ENCODE measurements around the gene DCST1.

Gene DCST1

DNA sequence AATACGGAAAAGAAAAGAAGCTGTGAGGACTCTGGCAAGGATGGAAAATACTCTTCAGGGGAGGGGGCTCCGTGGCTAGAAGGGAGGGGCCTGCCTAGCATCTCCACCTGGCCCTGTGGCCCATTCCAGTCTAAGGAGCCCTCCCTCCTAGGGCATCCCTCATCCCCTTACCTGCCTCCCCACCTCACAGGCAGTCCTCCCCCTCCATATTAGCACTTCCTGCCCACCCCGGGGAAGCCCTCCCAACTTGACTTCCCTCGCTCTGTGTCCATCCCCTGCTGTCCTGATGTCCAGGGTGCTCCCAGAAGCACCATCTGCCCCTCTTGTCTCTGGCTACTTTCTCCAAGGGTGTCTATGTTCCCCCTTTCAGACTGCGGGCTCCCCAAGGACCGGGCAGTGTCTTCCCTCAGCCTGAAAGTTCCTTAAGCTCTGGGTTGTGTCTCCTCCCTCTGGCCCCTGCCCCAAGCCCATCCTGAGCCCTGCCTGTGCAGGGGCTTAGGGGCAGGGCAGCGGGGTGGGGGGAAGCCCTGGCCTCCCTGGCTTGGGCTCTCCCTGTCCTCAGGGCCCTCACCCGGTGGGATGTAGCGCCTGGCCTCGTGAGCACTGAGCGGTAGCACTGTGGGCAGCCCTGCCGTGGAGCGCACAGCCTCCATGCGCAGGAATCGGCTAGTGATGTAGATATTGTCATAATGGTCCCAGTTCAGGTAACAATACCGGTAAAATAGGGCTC lies 3.9 kb upstream of the DCST1 start:
- Histone ChIP-seq H3K27ac (replicated peaks) (no peak overlapping the region), H3K27me3 (ENCODE audit: insufficient read depth, poor library complexity, severe bottlenecking) (no peaks in the 10 kb centered on the region), H3K4me3 (replicated peaks; ENCODE audit: insufficient read depth, low read length) (no peak overlapping the region)
- no peak for DNase-seq (ENCODE audit: low read depth in 1 of 2, low spot score in 1 of 2)
- TF ChIP-seq, protein P1, sequence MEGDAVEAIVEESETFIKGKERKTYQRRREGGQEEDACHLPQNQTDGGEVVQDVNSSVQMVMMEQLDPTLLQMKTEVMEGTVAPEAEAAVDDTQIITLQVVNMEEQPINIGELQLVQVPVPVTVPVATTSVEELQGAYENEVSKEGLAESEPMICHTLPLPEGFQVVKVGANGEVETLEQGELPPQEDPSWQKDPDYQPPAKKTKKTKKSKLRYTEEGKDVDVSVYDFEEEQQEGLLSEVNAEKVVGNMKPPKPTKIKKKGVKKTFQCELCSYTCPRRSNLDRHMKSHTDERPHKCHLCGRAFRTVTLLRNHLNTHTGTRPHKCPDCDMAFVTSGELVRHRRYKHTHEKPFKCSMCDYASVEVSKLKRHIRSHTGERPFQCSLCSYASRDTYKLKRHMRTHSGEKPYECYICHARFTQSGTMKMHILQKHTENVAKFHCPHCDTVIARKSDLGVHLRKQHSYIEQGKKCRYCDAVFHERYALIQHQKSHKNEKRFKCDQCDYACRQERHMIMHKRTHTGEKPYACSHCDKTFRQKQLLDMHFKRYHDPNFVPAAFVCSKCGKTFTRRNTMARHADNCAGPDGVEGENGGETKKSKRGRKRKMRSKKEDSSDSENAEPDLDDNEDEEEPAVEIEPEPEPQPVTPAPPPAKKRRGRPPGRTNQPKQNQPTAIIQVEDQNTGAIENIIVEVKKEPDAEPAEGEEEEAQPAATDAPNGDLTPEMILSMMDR (IDR thresholded peaks at IDR 0.05; ENCODE audit: insufficient read depth, low read length), result no peak
- no peak for TF ChIP-seq POLR2AphosphoS5 (IDR thresholded peaks at IDR 0.05; ENCODE audit: low read depth)
- no peak for TF ChIP-seq SPI1 (IDR thresholded peaks at IDR 0.05; ENCODE audit: borderline replicate concordance, low read depth)
- no peak for TF ChIP-seq GABPA (IDR thresholded peaks at IDR 0.05; ENCODE audit: low read depth)
- TF ChIP-seq, protein P2, sequence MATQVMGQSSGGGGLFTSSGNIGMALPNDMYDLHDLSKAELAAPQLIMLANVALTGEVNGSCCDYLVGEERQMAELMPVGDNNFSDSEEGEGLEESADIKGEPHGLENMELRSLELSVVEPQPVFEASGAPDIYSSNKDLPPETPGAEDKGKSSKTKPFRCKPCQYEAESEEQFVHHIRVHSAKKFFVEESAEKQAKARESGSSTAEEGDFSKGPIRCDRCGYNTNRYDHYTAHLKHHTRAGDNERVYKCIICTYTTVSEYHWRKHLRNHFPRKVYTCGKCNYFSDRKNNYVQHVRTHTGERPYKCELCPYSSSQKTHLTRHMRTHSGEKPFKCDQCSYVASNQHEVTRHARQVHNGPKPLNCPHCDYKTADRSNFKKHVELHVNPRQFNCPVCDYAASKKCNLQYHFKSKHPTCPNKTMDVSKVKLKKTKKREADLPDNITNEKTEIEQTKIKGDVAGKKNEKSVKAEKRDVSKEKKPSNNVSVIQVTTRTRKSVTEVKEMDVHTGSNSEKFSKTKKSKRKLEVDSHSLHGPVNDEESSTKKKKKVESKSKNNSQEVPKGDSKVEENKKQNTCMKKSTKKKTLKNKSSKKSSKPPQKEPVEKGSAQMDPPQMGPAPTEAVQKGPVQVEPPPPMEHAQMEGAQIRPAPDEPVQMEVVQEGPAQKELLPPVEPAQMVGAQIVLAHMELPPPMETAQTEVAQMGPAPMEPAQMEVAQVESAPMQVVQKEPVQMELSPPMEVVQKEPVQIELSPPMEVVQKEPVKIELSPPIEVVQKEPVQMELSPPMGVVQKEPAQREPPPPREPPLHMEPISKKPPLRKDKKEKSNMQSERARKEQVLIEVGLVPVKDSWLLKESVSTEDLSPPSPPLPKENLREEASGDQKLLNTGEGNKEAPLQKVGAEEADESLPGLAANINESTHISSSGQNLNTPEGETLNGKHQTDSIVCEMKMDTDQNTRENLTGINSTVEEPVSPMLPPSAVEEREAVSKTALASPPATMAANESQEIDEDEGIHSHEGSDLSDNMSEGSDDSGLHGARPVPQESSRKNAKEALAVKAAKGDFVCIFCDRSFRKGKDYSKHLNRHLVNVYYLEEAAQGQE (IDR thresholded peaks at IDR 0.05; ENCODE audit: insufficient replicate concordance, low read depth), result no peak

DNA sequence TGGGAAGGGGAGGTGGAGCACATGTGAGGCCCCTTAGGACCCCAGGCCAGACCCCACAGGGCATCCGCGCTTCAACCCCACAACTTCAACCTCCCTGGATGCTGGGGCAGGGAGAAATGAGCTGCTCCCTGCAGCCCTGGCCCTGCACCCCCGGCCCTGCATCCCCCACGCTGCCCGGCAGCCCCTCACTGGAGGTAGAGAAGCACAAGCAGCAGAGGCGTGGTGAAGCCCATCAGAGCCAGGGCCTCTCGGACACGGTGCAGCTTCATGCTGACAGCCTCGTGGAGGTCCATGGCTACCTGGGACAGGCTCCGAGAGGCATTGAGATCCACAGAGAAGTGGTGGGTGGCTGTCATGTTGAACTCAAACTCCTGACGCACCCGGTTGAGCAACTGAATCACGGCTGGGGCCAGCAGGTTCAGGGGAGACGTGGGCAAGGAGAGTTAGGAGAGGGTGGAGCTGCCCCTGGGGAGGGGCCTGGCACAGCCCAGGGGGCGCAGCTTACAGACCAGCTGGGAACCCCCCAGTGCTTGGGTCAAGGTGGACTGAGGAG lies 3.3 kb upstream of the DCST1 start:
- DNase-seq (ENCODE audit: low read depth in 1 of 2, low spot score in 1 of 2), result no peak
- no peak overlapping the region for H3K4me3 ChIP-seq (replicated peaks; ENCODE audit: insufficient read depth, low read length)

DNA sequence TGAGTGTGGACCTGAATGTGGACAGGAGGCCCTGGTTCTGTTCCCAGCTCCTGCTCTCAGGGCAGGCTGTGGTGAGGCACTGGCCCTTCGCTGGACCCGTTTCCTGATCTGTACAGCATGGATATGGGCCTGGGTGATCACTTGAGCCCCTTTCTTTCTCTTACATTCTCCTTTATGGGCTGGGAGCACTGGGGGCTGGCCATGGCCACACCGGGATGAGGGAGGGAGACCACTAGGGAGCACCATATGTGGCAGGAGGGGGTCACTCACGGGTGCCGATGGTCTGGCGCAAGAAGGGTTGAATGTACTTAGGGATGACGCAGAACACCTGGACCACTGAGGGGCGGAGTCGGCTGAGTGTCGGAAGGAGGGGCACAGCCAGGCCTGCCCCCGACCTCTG lies 2.7 kb upstream of the DCST1 start:
- Histone ChIP-seq H3K4me3 (replicated peaks; ENCODE audit: insufficient read depth, low read length) (no peak overlapping the region), H3K27ac (replicated peaks) (no peak overlapping the region), H3K27me3 (ENCODE audit: insufficient read depth, poor library complexity, severe bottlenecking) (no peaks in the 10 kb centered on the region)
- TF ChIP-seq, protein P2 (IDR thresholded peaks at IDR 0.05; ENCODE audit: insufficient replicate concordance, low read depth), result no peak
- TF ChIP-seq POLR2AphosphoS5 (IDR thresholded peaks at IDR 0.05; ENCODE audit: low read depth) (no peak), GABPA (IDR thresholded peaks at IDR 0.05; ENCODE audit: low read depth) (no peak)
- no peak for DNase-seq (ENCODE audit: low read depth in 1 of 2, low spot score in 1 of 2)

More for the DNA sequence above, 3.3 kb upstream of the DCST1 start:
- Histone ChIP-seq H3K27me3 (ENCODE audit: insufficient read depth, poor library complexity, severe bottlenecking) (no peaks in the 10 kb centered on the region), H3K27ac (replicated peaks) (no peak overlapping the region)
- TF ChIP-seq GABPA (IDR thresholded peaks at IDR 0.05; ENCODE audit: low read depth), result no peak
- TF ChIP-seq POLR2AphosphoS5 (IDR thresholded peaks at IDR 0.05; ENCODE audit: low read depth), result no peak
- TF ChIP-seq, protein P1 (IDR thresholded peaks at IDR 0.05; ENCODE audit: insufficient read depth, low read length), result no peak

DNA sequence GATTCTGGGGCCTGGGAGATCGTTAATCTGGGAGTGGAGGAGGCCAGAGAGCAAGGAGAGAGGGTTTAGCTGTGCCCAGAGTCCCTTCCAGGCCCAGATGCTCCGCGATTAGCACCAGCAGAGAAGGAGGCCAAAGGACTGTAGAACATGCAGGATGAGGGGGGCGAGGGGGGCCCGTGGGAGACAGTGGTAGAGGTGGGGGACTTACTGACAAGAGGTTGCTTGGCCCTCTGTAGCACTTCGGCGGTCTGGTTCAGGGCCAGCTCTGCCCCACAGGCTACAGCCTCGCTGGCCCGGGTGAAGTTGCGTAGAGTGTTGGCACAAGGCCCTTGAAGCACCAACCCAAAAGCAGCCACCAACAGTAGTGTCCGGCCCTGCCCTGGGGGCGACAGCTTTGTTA lies 738 bp upstream of the DCST1 start:
- Histone ChIP-seq H3K27me3 (ENCODE audit: insufficient read depth, poor library complexity, severe bottlenecking) (no peaks in the 10 kb centered on the region), H3K4me3 (replicated peaks; ENCODE audit: insufficient read depth, low read length) (no peak overlapping the region), H3K27ac (replicated peaks) (no peak overlapping the region)
- TF ChIP-seq POLR2AphosphoS5 (IDR thresholded peaks at IDR 0.05; ENCODE audit: low read depth) (no peak), GABPA (IDR thresholded peaks at IDR 0.05; ENCODE audit: low read depth) (no peak), SPI1 (IDR thresholded peaks at IDR 0.05; ENCODE audit: borderline replicate concordance, low read depth) (no peak)
- TF ChIP-seq, protein P1 (IDR thresholded peaks at IDR 0.05; ENCODE audit: insufficient read depth, low read length), result no peak
- TF ChIP-seq, protein P2 (IDR thresholded peaks at IDR 0.05; ENCODE audit: insufficient replicate concordance, low read depth), result no peak
- DNase-seq (ENCODE audit: low read depth in 1 of 2, low spot score in 1 of 2), result no peak
